DND-41 (cell line): ENCODE results near the gene SPOCD1.

Experiments
- ATAC-seq: fragments of 200-7000 bp; cut with Tn5 transposase; 3 replicates; pipeline ENCODE4 v1.9.1; 2021; ENCODE audit warnings: low read depth; ENCODE audit not compliant: insufficient read depth
- DNase-seq: peaks from one replicate; pipeline ENCODE4 v3.0.0-alpha.2; 2020
- H2AFZ ChIP-seq: 2 replicates; pipeline ENCODE4 v1.6.0; 2012; ENCODE audit warnings: low read depth, low read length
- H3K27ac ChIP-seq: 2 replicates; pipeline ENCODE4 v1.5.1; 2012; ENCODE audit warnings: low read length, inconsistent platforms
- H3K27me3 ChIP-seq: fragments of 200-600 bp; sonication (generic); 2 replicates; pipeline ENCODE4 v1.6.0; 2012; ENCODE audit warnings: low read length, mild to moderate bottlenecking, inconsistent platforms; ENCODE audit not compliant: insufficient read depth, poor library complexity
- H3K36me3 ChIP-seq: 2 replicates; pipeline ENCODE4 v1.5.1; 2012; ENCODE audit warnings: low read length, inconsistent platforms; ENCODE audit not compliant: insufficient read depth
- H3K4me1 ChIP-seq: 2 replicates; pipeline ENCODE4 v1.5.1; 2012; ENCODE audit warnings: mild to moderate bottlenecking, low read length; ENCODE audit not compliant: insufficient read depth
- H3K4me2 ChIP-seq: 2 replicates; pipeline ENCODE4 v1.6.0; 2012; ENCODE audit warnings: mild to moderate bottlenecking, moderate library complexity, low read length, inconsistent platforms; ENCODE audit not compliant: insufficient read depth
- H3K4me3 ChIP-seq, 2 experiments: fragments of 200-600 bp in 1 of 2; shearing (Covaris generic) in 1 of 2; 2 replicates each; pipeline ENCODE4 v1.5.1; 2012 to 2016; ENCODE audit warnings: inconsistent platforms in 2 of 2, low read length in 2 of 2, mild to moderate bottlenecking in 2 of 2, low read depth in 1 of 2, moderate library complexity in 1 of 2
- H3K79me2 ChIP-seq: 2 replicates; pipeline ENCODE4 v1.6.0; 2012; ENCODE audit warnings: low read length, inconsistent platforms; ENCODE audit not compliant: insufficient read depth
- H3K9ac ChIP-seq: 2 replicates; pipeline ENCODE4 v1.6.0; 2012; ENCODE audit warnings: low read depth, mild to moderate bottlenecking, inconsistent platforms, low read length, moderate library complexity
- H3K9me3 ChIP-seq: 2 replicates; pipeline ENCODE4 v1.5.1; 2012; ENCODE audit warnings: low read length, moderate library complexity, mild to moderate bottlenecking, inconsistent platforms; ENCODE audit not compliant: insufficient read depth, severe bottlenecking
- H4K20me1 ChIP-seq: 2 replicates; pipeline ENCODE4 v1.6.0; 2012; ENCODE audit warnings: low read length; ENCODE audit not compliant: insufficient read depth
- CTCF ChIP-seq: IDR thresholded peaks from 2 replicates; pipeline ENCODE4 v1.5.1; 2012; ENCODE audit warnings: borderline replicate concordance, low read length, moderate library complexity, mild to moderate bottlenecking; ENCODE audit not compliant: poor library complexity, severe bottlenecking; ENCODE audit errors: extremely low read depth
- EZH2 ChIP-seq: IDR thresholded peaks from 3 replicates; pipeline ENCODE4 v1.6.1; 2012; ENCODE audit warnings: borderline replicate concordance, low read depth, mild to moderate bottlenecking, moderate library complexity, low read length, inconsistent platforms; ENCODE audit not compliant: severe bottlenecking

The SPOCD1 gene

GRCh38 chr1:31791131-31791858 is 24.5 kb downstream of the SPOCD1 start:
- TF ChIP-seq CTCF (no peak), EZH2 (no peak)
- no peak overlapping the region for H3K4me2 ChIP-seq
- H3K27me3 ChIP-seq: no peaks in the 10 kb centered on the region
- H3K27ac ChIP-seq: no peak overlapping the region
- no peaks in the 10 kb centered on the region for H4K20me1 ChIP-seq
- no peaks in the 10 kb centered on the region for H3K79me2 ChIP-seq
- no peak overlapping the region for H3K4me3 ChIP-seq
- no peaks in the 10 kb centered on the region for H3K36me3 ChIP-seq
- no peak overlapping the region for H3K9ac ChIP-seq
- no peak overlapping the region for H2AFZ ChIP-seq
- peaks cover 19% of the 10 kb centered on the region for H3K4me1 ChIP-seq
- DNase-seq (no peak), ATAC-seq (no peak)
- H3K9me3 ChIP-seq: no peaks in the 10 kb centered on the region

GRCh38 chr1:31790641-31791091 is 25.2 kb downstream of the SPOCD1 start:
- H3K27ac ChIP-seq: no peak overlapping the region
- H3K9me3 ChIP-seq: no peaks in the 10 kb centered on the region
- no peaks in the 10 kb centered on the region for H3K36me3 ChIP-seq
- H3K4me1 ChIP-seq: peaks cover 19% of the 10 kb centered on the region
- no peak for DNase-seq
- no peak overlapping the region for H3K4me3 ChIP-seq
- no peaks in the 10 kb centered on the region for H4K20me1 ChIP-seq
- no peak for TF ChIP-seq EZH2
- no peak for TF ChIP-seq CTCF
- ATAC-seq: no peak
- no peaks in the 10 kb centered on the region for H3K27me3 ChIP-seq
- no peaks in the 10 kb centered on the region for H3K79me2 ChIP-seq
- H3K9ac ChIP-seq: no peak overlapping the region
- no peak overlapping the region for H3K4me2 ChIP-seq
- H2AFZ ChIP-seq: no peak overlapping the region

GRCh38 chr1:31790140-31790539 is 25.7 kb downstream of the SPOCD1 start:
- H3K9me3 ChIP-seq: no peaks in the 10 kb centered on the region
- peaks cover 19% of the 10 kb centered on the region for H3K4me1 ChIP-seq
- no peaks in the 10 kb centered on the region for H3K79me2 ChIP-seq
- H3K27me3 ChIP-seq: no peaks in the 10 kb centered on the region
- no peak overlapping the region for H3K9ac ChIP-seq
- no peak overlapping the region for H3K4me2 ChIP-seq
- TF ChIP-seq EZH2 (no peak), CTCF (no peak)
- H3K36me3 ChIP-seq: no peaks in the 10 kb centered on the region
- no peak overlapping the region for H3K4me3 ChIP-seq
- H3K27ac ChIP-seq: no peak overlapping the region
- H4K20me1 ChIP-seq: no peaks in the 10 kb centered on the region
- DNase-seq (no peak), ATAC-seq (no peak)
- no peak overlapping the region for H2AFZ ChIP-seq
